Esophagus (tissue), 2 donors: ENCODE results near the gene EDNRA. TPM values are rescaled to one million over a fixed set of nuclear protein-coding genes. Genes with fewer than 3 reads are reported as not detected.

ENCODE experiments used
- H3K27ac ChIP-seq, 2 donors: one replicate each; pipeline ENCODE4 v1.5.1; 2013; ENCODE audit warnings: low read depth in 2 of 2, mild to moderate bottlenecking in 2 of 2, inconsistent platforms in 1 of 2, low read length in 1 of 2, moderate library complexity in 1 of 2
- H3K27me3 ChIP-seq, 2 donors: one replicate each; pipeline ENCODE4 v1.6.1; 2013; ENCODE audit warnings: low read length in 2 of 2, control low read depth in 1 of 2, mild to moderate bottlenecking in 1 of 2; ENCODE audit not compliant: insufficient read depth in 2 of 2, control insufficient read depth in 1 of 2
- H3K36me3 ChIP-seq, 2 donors: one replicate each; pipeline ENCODE4 v1.6.1; 2013; ENCODE audit warnings: low read length in 1 of 2; ENCODE audit not compliant: control insufficient read depth in 2 of 2, insufficient read depth in 2 of 2
- H3K4me1 ChIP-seq, 2 donors: one replicate each; pipeline ENCODE4 v1.6.1; 2013; ENCODE audit warnings: low read length in 1 of 2; ENCODE audit not compliant: control insufficient read depth in 2 of 2, insufficient read depth in 2 of 2
- H3K4me3 ChIP-seq, 2 donors: one replicate each; pipeline ENCODE4 v1.5.1; 2013; ENCODE audit warnings: low read length in 2 of 2, mild to moderate bottlenecking in 2 of 2, low read depth in 1 of 2, moderate library complexity in 1 of 2
- H3K9me3 ChIP-seq, 2 donors: one replicate each; pipeline ENCODE4 v1.6.1; 2013; ENCODE audit warnings: mild to moderate bottlenecking in 2 of 2, low read depth in 1 of 2, low read length in 1 of 2, moderate library complexity in 1 of 2; ENCODE audit not compliant: control insufficient read depth in 2 of 2, insufficient read depth in 1 of 2
- WGBS, 2 donors: extraction: QIAGEN DNeasy Blood & Tissue Kit; methylation state at CpG; one replicate each; pipeline ENCODE4 v1.1.7; 2013; 5-methylcytosine and 5-hydroxymethylcytosine counted together
- polyA plus RNA-seq, 2 donors: library from polyadenylated mRNA; stranded (reverse); fragments of 200-250 nt; gene quantifications; one replicate each; pipeline ENCODE4 v1.2.3, GENCODE V29; 2013
- donor health status: healthy with polysubstance abuse.
- donor health status: Bipolar disorder and iron deficiency.

Gene EDNRA
- polyA plus RNA-seq, 2 donors, result 0.49 to 1.6 TPM

GRCh38 chr4:147578051-147578476 lies 97.2 kb downstream of the EDNRA start:
- H3K36me3 ChIP-seq, result no peaks in the 10 kb centered on the region
- WGBS, 2 donors, result 70 to 72% methylated on average over 6 of the region's 6 CpGs
- no peaks in the 10 kb centered on the region for H3K27me3 ChIP-seq
- no peaks in the 10 kb centered on the region for H3K9me3 ChIP-seq
- H3K4me3 ChIP-seq, result no peak overlapping the region
- H3K4me1 ChIP-seq, result no peaks in the 10 kb centered on the region
- H3K27ac ChIP-seq, result no peak overlapping the region

- no peaks in the 10 kb centered on the region for H3K4me1 ChIP-seq
- 71 to 79% methylated on average over 3 of the region's 3 CpGs for WGBS, 2 donors
- H3K4me3 ChIP-seq, result no peak overlapping the region
- no peaks in the 10 kb centered on the region for H3K27me3 ChIP-seq
- H3K27ac ChIP-seq, result no peak overlapping the region
- no peaks in the 10 kb centered on the region for H3K36me3 ChIP-seq
- no peaks in the 10 kb centered on the region for H3K9me3 ChIP-seq
These were observed 97.7 kb downstream of the EDNRA start for GRCh38 chr4:147578593-147578992.

GRCh38 chr4:147580396-147580795 lies 99.5 kb downstream of the EDNRA start:
- Histone ChIP-seq H3K27me3 (no peaks in the 10 kb centered on the region), H3K36me3 (no peaks in the 10 kb centered on the region), H3K4me3 (no peak overlapping the region), H3K9me3 (no peaks in the 10 kb centered on the region), H3K27ac (no peak overlapping the region), H3K4me1 (no peaks in the 10 kb centered on the region)
- WGBS, 2 donors, result 40 to 47% methylated on average over 1 of the region's 1 CpG

GRCh38 chr4:147581606-147582350 lies 100.9 kb downstream of the EDNRA start:
- no peak overlapping the region for H3K4me3 ChIP-seq
- no peak overlapping the region for H3K27ac ChIP-seq
- no peaks in the 10 kb centered on the region for H3K36me3 ChIP-seq
- no peaks in the 10 kb centered on the region for H3K27me3 ChIP-seq
- 84 to 86% methylated on average over 6 of the region's 6 CpGs for WGBS, 2 donors
- H3K9me3 ChIP-seq, result no peaks in the 10 kb centered on the region
- no peaks in the 10 kb centered on the region for H3K4me1 ChIP-seq

GRCh38 chr4:147582386-147583060 lies 101.6 kb downstream of the EDNRA start:
- no peaks in the 10 kb centered on the region for H3K4me1 ChIP-seq
- H3K27me3 ChIP-seq, result no peaks in the 10 kb centered on the region
- H3K36me3 ChIP-seq, result no peaks in the 10 kb centered on the region
- H3K27ac ChIP-seq, result no peak overlapping the region
- no peaks in the 10 kb centered on the region for H3K9me3 ChIP-seq
- no peak overlapping the region for H3K4me3 ChIP-seq

GRCh38 chr4:147583876-147584275 lies 103.0 kb downstream of the EDNRA start:
- Histone ChIP-seq H3K36me3 (no peaks in the 10 kb centered on the region), H3K4me3 (no peak overlapping the region), H3K9me3 (no peaks in the 10 kb centered on the region), H3K27ac (no peak overlapping the region), H3K4me1 (no peaks in the 10 kb centered on the region), H3K27me3 (no peaks in the 10 kb centered on the region)
- 82 to 88% methylated on average over 1 of the region's 1 CpG for WGBS, 2 donors

GRCh38 chr4:147586032-147586431 lies 105.1 kb downstream of the EDNRA start:
- Histone ChIP-seq H3K27ac (no peak overlapping the region), H3K4me1 (no peaks in the 10 kb centered on the region), H3K27me3 (no peaks in the 10 kb centered on the region), H3K9me3 (no peaks in the 10 kb centered on the region), H3K4me3 (no peak overlapping the region), H3K36me3 (no peaks in the 10 kb centered on the region)
- WGBS, 2 donors, result 56 to 59% methylated on average over 3 of the region's 3 CpGs

- no peaks in the 10 kb centered on the region for H3K4me1 ChIP-seq
- H3K36me3 ChIP-seq, result no peaks in the 10 kb centered on the region
- no peaks in the 10 kb centered on the region for H3K9me3 ChIP-seq
- H3K27me3 ChIP-seq, result no peaks in the 10 kb centered on the region
- H3K4me3 ChIP-seq, result no peak overlapping the region
- 77 to 81% methylated on average over 4 of the region's 4 CpGs for WGBS, 2 donors
- no peak overlapping the region for H3K27ac ChIP-seq
These were observed 105.7 kb downstream of the EDNRA start for GRCh38 chr4:147586637-147587036.

GRCh38 chr4:147587041-147587440 lies 106.1 kb downstream of the EDNRA start:
- Histone ChIP-seq H3K27me3 (no peaks in the 10 kb centered on the region), H3K4me3 (no peak overlapping the region), H3K27ac (no peak overlapping the region), H3K36me3 (no peaks in the 10 kb centered on the region), H3K4me1 (no peaks in the 10 kb centered on the region), H3K9me3 (no peaks in the 10 kb centered on the region)
- 84 to 89% methylated on average over 3 of the region's 3 CpGs for WGBS, 2 donors

- 72% methylated on average over 1 of the region's 1 CpG for WGBS, 2 donors
These were observed 108.7 kb downstream of the EDNRA start for GRCh38 chr4:147589586-147589985.

More at GRCh38 chr4:147589586-147589985, 108.7 kb downstream of the EDNRA start:
- no peaks in the 10 kb centered on the region for H3K9me3 ChIP-seq
- H3K4me3 ChIP-seq, result no peak overlapping the region
- no peaks in the 10 kb centered on the region for H3K4me1 ChIP-seq
- no peaks in the 10 kb centered on the region for H3K27me3 ChIP-seq
- H3K36me3 ChIP-seq, result no peaks in the 10 kb centered on the region
- H3K27ac ChIP-seq, result no peak overlapping the region
